GM18861 (cell line): ENCODE measurements around the gene SHTN1.

ENCODE experiments used
- ATAC-seq: cut with Tn5 transposase; IDR thresholded peaks from one replicate; pipeline ENCODE4 v1.9.1; 2021; ENCODE audit not compliant: unreplicated experiment

SHTN1 gene

GRCh38 chr10:116836083-116836482 is 168.9 kb downstream of the SHTN1 start:
- ATAC-seq = no peak

GRCh38 chr10:116835658-116836057 is 169.3 kb downstream of the SHTN1 start:
- no peak for ATAC-seq

- no peak for ATAC-seq
Measured at GRCh38 chr10:116833986-116834985, 170.7 kb downstream of the SHTN1 start.

GRCh38 chr10:116831790-116832189 is 173.2 kb downstream of the SHTN1 start:
- no peak for ATAC-seq
